Activated T-cell treated with anti-CD3 and anti-CD28 coated beads, Interleukin-2, amount 50 U/mL, for 24 hours (primary cell): ENCODE measurements around the gene MAP3K13.

Experiments
- DNase-seq: peaks from one replicate; pipeline ENCODE4 v3.0.0-alpha.2; 2020
- H3K27ac Mint-ChIP-seq: 2 replicates; pipeline ENCODE4 v1.8.0; 2020; ENCODE audit warnings: mild to moderate bottlenecking, mixed read lengths
- H3K27me3 Mint-ChIP-seq: 2 replicates; pipeline ENCODE4 v1.8.0; 2020; ENCODE audit warnings: mixed read lengths
- H3K36me3 Mint-ChIP-seq: 2 replicates; pipeline ENCODE4 v1.8.0; 2020; ENCODE audit warnings: low read depth, mixed read lengths
- H3K4me1 Mint-ChIP-seq: 2 replicates; pipeline ENCODE4 v1.8.0; 2020; ENCODE audit warnings: low read depth, mixed read lengths
- H3K4me3 Mint-ChIP-seq: 2 replicates; pipeline ENCODE4 v1.8.0; 2020; ENCODE audit warnings: mild to moderate bottlenecking, moderate library complexity, mixed read lengths
- H3K9me3 Mint-ChIP-seq: 2 replicates; pipeline ENCODE4 v1.8.0; 2020; ENCODE audit warnings: mixed read lengths

Gene MAP3K13

GRCh38 chr3:185330644-185331043, 32.3 kb upstream of the MAP3K13 start:
- H3K9me3 Mint-ChIP-seq, result no peaks in the 10 kb centered on the region
- peaks cover 10% of the 10 kb centered on the region for H3K4me1 Mint-ChIP-seq
- H3K4me3 Mint-ChIP-seq, result no peak overlapping the region
- H3K36me3 Mint-ChIP-seq, result no peaks in the 10 kb centered on the region
- H3K27me3 Mint-ChIP-seq, result peaks cover 6% of the 10 kb centered on the region
- H3K27ac Mint-ChIP-seq, result no peak overlapping the region
- no peak for DNase-seq

- DNase-seq, result no peak
- Mint-ChIP-seq H3K27me3 (peaks cover 6% of the 10 kb centered on the region), H3K9me3 (peaks cover 2% of the 10 kb centered on the region), H3K4me3 (no peak overlapping the region), H3K27ac (no peak overlapping the region), H3K36me3 (no peaks in the 10 kb centered on the region), H3K4me1 (peaks cover 12% of the 10 kb centered on the region)
Measured at GRCh38 chr3:185332026-185332735, 30.8 kb upstream of the MAP3K13 start.

GRCh38 chr3:185335799-185336198, 27.1 kb upstream of the MAP3K13 start:
- DNase-seq, result no peak
- Mint-ChIP-seq H3K36me3 (no peaks in the 10 kb centered on the region), H3K27ac (no peak overlapping the region)

GRCh38 chr3:185337231-185337816, 25.6 kb upstream of the MAP3K13 start:
- H3K36me3 Mint-ChIP-seq, result no peaks in the 10 kb centered on the region

More at GRCh38 chr3:185335799-185336198, 27.1 kb upstream of the MAP3K13 start:
- no peak overlapping the region for H3K4me3 Mint-ChIP-seq
- peaks cover 6% of the 10 kb centered on the region for H3K27me3 Mint-ChIP-seq
- H3K9me3 Mint-ChIP-seq, result peaks cover 2% of the 10 kb centered on the region
- peaks cover 12% of the 10 kb centered on the region for H3K4me1 Mint-ChIP-seq

GRCh38 chr3:185339945-185340344, 23.0 kb upstream of the MAP3K13 start:
- H3K4me1 Mint-ChIP-seq, result peaks cover 4% of the 10 kb centered on the region
- peaks cover 4% of the 10 kb centered on the region for H3K27me3 Mint-ChIP-seq
- no peaks in the 10 kb centered on the region for H3K36me3 Mint-ChIP-seq
- no peak for DNase-seq
- peaks cover 2% of the 10 kb centered on the region for H3K9me3 Mint-ChIP-seq
- no peak overlapping the region for H3K27ac Mint-ChIP-seq
- H3K4me3 Mint-ChIP-seq, result no peak overlapping the region

More at GRCh38 chr3:185337231-185337816, 25.6 kb upstream of the MAP3K13 start:
- Mint-ChIP-seq H3K4me1 (peaks cover 6% of the 10 kb centered on the region), H3K4me3 (no peak overlapping the region), H3K9me3 (peaks cover 2% of the 10 kb centered on the region), H3K27me3 (peaks cover 6% of the 10 kb centered on the region), H3K27ac (no peak overlapping the region)
- no peak for DNase-seq

- peaks cover 4% of the 10 kb centered on the region for H3K4me1 Mint-ChIP-seq
Measured at GRCh38 chr3:185340751-185341150, 22.2 kb upstream of the MAP3K13 start.

GRCh38 chr3:185341616-185342458, 21.1 kb upstream of the MAP3K13 start:
- DNase-seq, result no peak
- Mint-ChIP-seq H3K27ac (no peak overlapping the region), H3K9me3 (no peaks in the 10 kb centered on the region), H3K36me3 (no peaks in the 10 kb centered on the region), H3K4me3 (no peak overlapping the region), H3K27me3 (no peaks in the 10 kb centered on the region), H3K4me1 (peaks cover 2% of the 10 kb centered on the region)

More at GRCh38 chr3:185340751-185341150, 22.2 kb upstream of the MAP3K13 start:
- Mint-ChIP-seq H3K27ac (no peak overlapping the region), H3K9me3 (peaks cover 2% of the 10 kb centered on the region), H3K4me3 (no peak overlapping the region), H3K36me3 (no peaks in the 10 kb centered on the region), H3K27me3 (no peaks in the 10 kb centered on the region)
- no peak for DNase-seq

GRCh38 chr3:185342459-185343174, 20.3 kb upstream of the MAP3K13 start:
- DNase-seq, result no peak
- no peaks in the 10 kb centered on the region for H3K36me3 Mint-ChIP-seq
- H3K9me3 Mint-ChIP-seq, result no peaks in the 10 kb centered on the region
- no peaks in the 10 kb centered on the region for H3K27me3 Mint-ChIP-seq
- no peak overlapping the region for H3K4me3 Mint-ChIP-seq
- no peak overlapping the region for H3K27ac Mint-ChIP-seq
- H3K4me1 Mint-ChIP-seq, result peaks cover 2% of the 10 kb centered on the region

- peaks cover 2% of the 10 kb centered on the region for H3K4me1 Mint-ChIP-seq
- DNase-seq, result no peak
- no peaks in the 10 kb centered on the region for H3K36me3 Mint-ChIP-seq
- H3K27me3 Mint-ChIP-seq, result peaks cover 8% of the 10 kb centered on the region
- H3K4me3 Mint-ChIP-seq, result no peak overlapping the region
- H3K27ac Mint-ChIP-seq, result no peak overlapping the region
- H3K9me3 Mint-ChIP-seq, result peaks cover 3% of the 10 kb centered on the region
Measured at GRCh38 chr3:185347399-185347798, 15.5 kb upstream of the MAP3K13 start.

- H3K9me3 Mint-ChIP-seq, result peaks cover 3% of the 10 kb centered on the region
- no peaks in the 10 kb centered on the region for H3K4me1 Mint-ChIP-seq
- no peak overlapping the region for H3K27ac Mint-ChIP-seq
- DNase-seq, result no peak
- H3K36me3 Mint-ChIP-seq, result no peaks in the 10 kb centered on the region
- no peak overlapping the region for H3K4me3 Mint-ChIP-seq
- peaks cover 21% of the 10 kb centered on the region for H3K27me3 Mint-ChIP-seq
Measured at GRCh38 chr3:185350841-185351240, 12.1 kb upstream of the MAP3K13 start.

- peaks cover 26% of the 10 kb centered on the region for H3K27me3 Mint-ChIP-seq
- no peaks in the 10 kb centered on the region for H3K4me1 Mint-ChIP-seq
- H3K9me3 Mint-ChIP-seq, result peaks cover 3% of the 10 kb centered on the region
- H3K36me3 Mint-ChIP-seq, result no peaks in the 10 kb centered on the region
- no peak overlapping the region for H3K4me3 Mint-ChIP-seq
- H3K27ac Mint-ChIP-seq, result no peak overlapping the region
- DNase-seq, result no peak
Measured at GRCh38 chr3:185351396-185351795, 11.5 kb upstream of the MAP3K13 start.

GRCh38 chr3:185353225-185353624, 9.7 kb upstream of the MAP3K13 start:
- peaks cover 31% of the 10 kb centered on the region for H3K27me3 Mint-ChIP-seq
- H3K9me3 Mint-ChIP-seq, result peaks cover 3% of the 10 kb centered on the region
- H3K36me3 Mint-ChIP-seq, result no peaks in the 10 kb centered on the region
- no peak for DNase-seq
- H3K27ac Mint-ChIP-seq, result no peak overlapping the region
- no peak overlapping the region for H3K4me3 Mint-ChIP-seq
- H3K4me1 Mint-ChIP-seq, result no peaks in the 10 kb centered on the region

- Mint-ChIP-seq H3K4me1 (no peaks in the 10 kb centered on the region), H3K27me3 (peaks cover 33% of the 10 kb centered on the region), H3K36me3 (no peaks in the 10 kb centered on the region), H3K9me3 (peaks cover 3% of the 10 kb centered on the region), H3K4me3 (no peak overlapping the region), H3K27ac (no peak overlapping the region)
- peak; percentile 69 for DNase-seq
Measured at GRCh38 chr3:185353823-185354614, 8.9 kb upstream of the MAP3K13 start.

GRCh38 chr3:185356499-185356898, 6.4 kb upstream of the MAP3K13 start:
- H3K4me1 Mint-ChIP-seq, result no peaks in the 10 kb centered on the region
- no peak overlapping the region for H3K27ac Mint-ChIP-seq
- no peak overlapping the region for H3K4me3 Mint-ChIP-seq
- no peaks in the 10 kb centered on the region for H3K36me3 Mint-ChIP-seq
- DNase-seq, result no peak
- H3K27me3 Mint-ChIP-seq, result peaks cover 36% of the 10 kb centered on the region
- H3K9me3 Mint-ChIP-seq, result no peaks in the 10 kb centered on the region
